HAP-1 (cell line): ENCODE data around the gene DBH.

Experiments used
- DNase-seq, 2 experiments: peaks; one replicate each; pipeline ENCODE4 v3.0.0-alpha.2; 2016 to 2020; ENCODE audit warnings: low spot score in 2 of 2
- H3K27me3 ChIP-seq: fragments of 250-450 bp; sonication (Bioruptor Pico); 2 replicates; pipeline ENCODE4 v1.5.1; 2020; ENCODE audit warnings: low read depth, mild to moderate bottlenecking, moderate library complexity
- H3K36me3 ChIP-seq: fragments of 250-450 bp; sonication (Bioruptor Pico); replicated peaks from 2 replicates; pipeline ENCODE4 v1.5.1; 2020; ENCODE audit warnings: mild to moderate bottlenecking
- H3K4me1 ChIP-seq: fragments of 250-450 bp; sonication (Bioruptor Pico); 2 replicates; pipeline ENCODE4 v1.5.1; 2020; ENCODE audit warnings: mild to moderate bottlenecking
- H3K4me3 ChIP-seq: fragments of 250-450 bp; sonication (Bioruptor Pico); 2 replicates; pipeline ENCODE4 v1.5.1; 2020; ENCODE audit warnings: mild to moderate bottlenecking, moderate library complexity
- H3K9me3 ChIP-seq: fragments of 250-450 bp; sonication (Bioruptor Pico); 2 replicates; pipeline ENCODE4 v1.5.1; 2020; ENCODE audit warnings: mild to moderate bottlenecking, moderate library complexity
- in situ Hi-C: fragments of 300-500 bp; cut with MboI; formaldehyde crosslinking; loops from 3 replicates; pipeline ENCODE4 v1.14.3; 2020; ENCODE audit warnings: low sequenced_read_pairs, inconsistent platforms, mixed read lengths

DBH gene

DNA sequence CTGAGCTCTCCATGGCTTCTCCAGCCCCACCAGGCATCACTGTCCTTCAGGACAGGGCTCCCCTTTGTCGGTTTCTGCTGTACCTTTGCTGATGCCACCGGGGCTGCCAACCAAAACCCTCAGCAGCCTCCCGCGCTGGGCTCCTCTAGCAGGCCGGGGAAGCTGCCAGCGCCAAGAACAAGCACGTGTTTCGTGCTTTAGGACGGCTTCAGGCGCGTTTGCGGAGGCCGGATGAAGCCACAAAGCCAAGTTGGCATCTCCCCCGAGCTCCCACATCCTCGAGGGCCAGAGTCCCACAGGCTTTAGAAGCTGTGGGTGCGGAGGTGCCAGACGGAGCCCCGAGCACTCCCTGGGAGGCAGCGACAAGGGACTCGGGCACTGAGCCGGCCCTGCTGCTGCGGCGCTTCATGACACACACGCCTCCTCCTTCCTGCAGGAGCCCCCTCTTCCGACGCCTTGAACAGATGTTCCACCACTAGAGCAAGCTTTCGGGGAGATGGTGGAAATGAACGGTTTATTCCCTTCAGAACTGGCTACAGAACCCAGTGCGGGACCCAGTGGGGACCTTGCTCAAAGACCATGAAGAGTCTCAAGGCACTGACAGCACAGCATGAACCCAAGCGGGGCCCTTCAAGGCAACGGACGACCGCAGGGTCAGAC, 65.3 kb downstream of the DBH start:
- no peak for DNase-seq
- Histone ChIP-seq H3K27me3 (peaks cover 35% of the 10 kb centered on the region), H3K36me3 (no peaks in the 10 kb centered on the region), H3K9me3 (no peaks in the 10 kb centered on the region), H3K4me3 (no peak overlapping the region), H3K4me1 (no peaks in the 10 kb centered on the region)
- in situ Hi-C loops: no loop called here

DNA sequence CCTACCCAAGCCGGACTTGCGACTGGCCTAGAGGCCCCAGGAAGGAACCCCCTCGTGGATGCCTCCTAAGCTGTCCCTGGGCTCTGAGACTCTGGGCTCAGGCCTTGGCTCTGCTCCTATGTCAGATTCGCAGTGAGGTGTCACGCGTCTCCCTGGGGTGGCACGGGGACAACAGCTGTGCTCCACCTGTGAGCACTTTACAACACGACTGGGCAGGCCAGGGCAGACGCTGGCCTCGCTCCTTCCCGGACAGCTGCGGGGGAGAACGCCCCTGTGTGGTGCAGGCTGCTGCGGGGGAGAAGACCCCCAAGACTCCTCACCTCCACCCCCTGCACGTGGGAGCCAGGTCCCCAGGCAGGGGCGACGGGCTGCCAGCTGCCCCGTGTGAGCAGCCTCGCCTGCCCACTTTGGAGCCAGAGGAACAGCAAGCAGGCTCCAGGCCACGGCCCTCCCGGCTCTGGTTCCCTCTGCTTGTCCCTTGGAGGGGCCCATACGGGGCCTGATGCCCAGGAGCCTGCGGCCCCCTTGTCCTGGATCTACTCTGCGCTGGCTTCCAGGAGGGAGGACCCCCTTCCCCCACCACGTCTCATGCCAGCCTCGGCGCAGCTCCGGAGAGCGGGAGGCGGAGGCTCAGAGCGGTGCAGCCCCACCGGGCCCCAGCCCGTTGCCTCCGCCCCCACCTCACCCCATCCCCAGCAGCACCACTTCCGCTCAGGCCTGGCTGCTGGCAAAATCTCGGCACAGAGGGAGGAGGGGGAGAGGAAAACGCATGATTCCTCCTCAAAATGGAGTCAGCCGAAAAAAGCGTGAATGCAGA, 66.0 kb downstream of the DBH start:
- no peak for DNase-seq

DNA sequence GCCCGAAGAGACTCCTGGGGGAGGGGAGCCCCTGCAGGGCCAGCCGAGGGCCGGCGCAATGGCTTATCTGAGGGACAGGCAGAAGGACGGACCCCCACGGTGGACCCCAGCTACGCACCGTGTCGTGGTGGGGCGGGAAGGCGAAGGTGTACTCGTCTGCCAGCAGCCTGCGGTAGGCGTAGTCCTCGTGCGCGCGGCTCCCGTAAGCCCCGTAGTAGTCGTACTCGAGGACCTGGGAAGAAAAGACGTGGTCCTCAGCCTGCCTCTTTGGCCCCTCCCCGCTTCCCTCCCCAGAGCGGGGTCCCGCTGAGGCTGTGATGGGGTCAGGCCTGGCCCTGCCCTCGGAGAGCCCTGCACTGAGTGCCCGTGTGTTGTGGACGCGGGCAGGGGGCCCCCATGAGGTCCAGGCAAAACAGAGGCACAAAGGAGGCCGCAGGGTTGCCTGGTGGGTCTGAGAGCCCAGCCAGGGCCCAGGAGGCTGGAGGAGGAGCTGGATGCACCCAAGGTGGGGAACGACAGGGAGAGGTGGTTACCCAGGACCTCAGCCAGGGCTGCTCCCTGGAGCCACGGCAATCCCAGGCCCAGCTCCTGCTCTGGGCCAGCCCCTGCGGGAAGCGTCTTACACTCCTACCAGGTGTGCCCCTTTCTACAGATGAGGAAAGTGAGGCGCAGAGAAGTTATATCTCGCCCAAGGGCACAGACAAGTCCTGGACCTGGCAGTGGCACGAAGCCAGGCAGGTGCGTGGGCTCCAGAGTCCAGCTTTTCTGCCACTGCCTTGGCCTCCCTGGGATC, 66.8 kb downstream of the DBH start:
- H3K27me3 ChIP-seq: peaks cover 30% of the 10 kb centered on the region

More for the DNA sequence above, 66.0 kb downstream of the DBH start:
- Histone ChIP-seq H3K27me3 (peaks cover 31% of the 10 kb centered on the region), H3K4me3 (no peak overlapping the region), H3K4me1 (no peaks in the 10 kb centered on the region), H3K36me3 (no peaks in the 10 kb centered on the region), H3K9me3 (no peaks in the 10 kb centered on the region)
- in situ Hi-C loops: no loop called here

DNA sequence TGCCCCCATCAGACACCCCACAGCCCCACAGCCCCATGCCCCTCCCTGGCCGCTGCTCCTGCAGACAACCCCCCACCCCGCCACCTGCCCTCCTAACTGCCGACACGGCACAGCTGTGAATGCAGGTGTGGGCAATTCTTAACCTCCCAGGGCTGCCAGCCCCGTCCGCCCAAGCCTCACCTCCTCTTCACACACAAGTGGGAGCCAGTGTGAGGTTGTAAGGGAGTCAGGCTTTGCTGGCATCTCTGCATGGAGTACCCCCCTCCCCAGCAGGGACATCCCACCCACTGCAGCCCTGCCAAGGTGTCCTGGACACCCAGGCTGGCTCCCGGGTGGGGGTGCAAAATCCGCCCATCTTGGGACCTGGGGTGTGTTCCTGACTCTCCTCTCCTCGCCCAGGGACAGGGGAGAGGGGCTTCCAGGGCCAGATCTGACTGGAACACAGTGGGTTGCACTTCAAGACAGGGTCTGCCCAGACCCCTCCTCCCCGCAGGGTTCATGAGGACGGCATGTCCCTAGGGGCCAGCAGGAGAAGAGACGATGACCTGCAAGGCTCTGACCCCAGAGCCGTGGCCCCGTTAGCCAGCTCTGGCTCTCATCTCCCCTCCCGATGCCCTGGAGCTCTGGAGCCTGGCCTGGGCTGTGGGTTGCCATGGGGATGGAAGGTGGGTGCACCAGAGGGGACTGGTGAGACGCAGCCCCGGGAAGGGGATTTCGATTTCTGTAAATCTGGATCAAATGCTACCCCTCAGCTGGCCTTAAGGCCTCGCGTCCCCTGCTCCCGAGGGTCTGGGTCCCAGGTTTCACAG, 67.6 kb downstream of the DBH start:
- DNase-seq: no peak
- peaks cover 30% of the 10 kb centered on the region for H3K27me3 ChIP-seq
- H3K4me1 ChIP-seq: no peaks in the 10 kb centered on the region
- H3K9me3 ChIP-seq: no peaks in the 10 kb centered on the region
- H3K4me3 ChIP-seq: no peak overlapping the region
- in situ Hi-C loops: no loop called here
- H3K36me3 ChIP-seq: no peaks in the 10 kb centered on the region

More for the DNA sequence above, 66.8 kb downstream of the DBH start:
- DNase-seq: no peak
- H3K4me1 ChIP-seq: no peaks in the 10 kb centered on the region
- H3K36me3 ChIP-seq: no peaks in the 10 kb centered on the region
- H3K9me3 ChIP-seq: no peaks in the 10 kb centered on the region
- in situ Hi-C loops: no loop called here
- H3K4me3 ChIP-seq: no peak overlapping the region

DNA sequence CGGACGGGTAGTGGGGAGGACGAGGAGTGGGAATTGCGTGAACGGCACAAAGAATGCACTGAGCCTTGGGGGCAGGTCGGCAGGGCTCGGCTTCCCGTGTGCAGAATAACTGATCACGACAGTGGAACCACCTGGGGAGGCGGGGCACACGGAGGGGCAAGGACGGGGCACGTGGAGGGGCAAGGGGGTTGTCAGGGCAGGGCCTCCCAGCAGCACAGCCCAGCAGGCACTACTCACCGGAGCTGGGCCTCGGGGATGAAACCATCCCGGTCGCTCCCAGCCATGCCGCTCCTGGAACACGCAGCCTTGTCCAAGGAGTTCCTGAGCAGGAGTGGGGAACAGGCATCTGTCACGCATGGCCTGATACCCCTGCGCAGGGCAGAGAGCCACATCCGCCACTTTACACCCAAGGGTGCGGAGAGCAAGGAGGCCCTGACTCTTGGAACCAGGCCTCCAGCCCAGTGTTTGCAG, 68.6 kb downstream of the DBH start:
- peaks cover 30% of the 10 kb centered on the region for H3K27me3 ChIP-seq
- DNase-seq: no peak
- H3K4me3 ChIP-seq: no peak overlapping the region
- in situ Hi-C loops: no loop called here
- H3K9me3 ChIP-seq: no peaks in the 10 kb centered on the region
- no peaks in the 10 kb centered on the region for H3K36me3 ChIP-seq
- H3K4me1 ChIP-seq: no peaks in the 10 kb centered on the region

DNA sequence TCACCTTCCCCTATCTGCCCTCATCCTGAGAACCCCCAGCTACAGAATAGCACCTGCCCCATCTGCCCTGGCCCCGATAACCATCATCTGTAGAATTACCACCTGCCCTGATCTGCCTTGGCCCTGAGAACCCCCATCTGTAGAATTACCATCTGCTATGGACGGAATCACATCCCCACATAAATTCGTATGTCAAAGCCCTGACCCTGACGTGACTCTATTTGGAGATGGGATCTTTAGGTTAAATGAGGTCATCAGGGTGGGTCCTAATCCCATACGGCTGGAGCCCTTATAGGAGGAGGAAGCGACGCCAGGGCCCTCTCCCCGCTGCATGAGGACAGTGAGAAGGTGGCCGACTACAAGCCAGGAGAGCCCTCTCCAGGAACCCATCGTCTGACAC, 69.4 kb downstream of the DBH start:
- no peaks in the 10 kb centered on the region for H3K9me3 ChIP-seq
- no peaks in the 10 kb centered on the region for H3K4me1 ChIP-seq
- DNase-seq: no peak
- no peak overlapping the region for H3K4me3 ChIP-seq
- H3K36me3 ChIP-seq: no peaks in the 10 kb centered on the region
- peaks cover 27% of the 10 kb centered on the region for H3K27me3 ChIP-seq
- in situ Hi-C loops: no loop called here

DNA sequence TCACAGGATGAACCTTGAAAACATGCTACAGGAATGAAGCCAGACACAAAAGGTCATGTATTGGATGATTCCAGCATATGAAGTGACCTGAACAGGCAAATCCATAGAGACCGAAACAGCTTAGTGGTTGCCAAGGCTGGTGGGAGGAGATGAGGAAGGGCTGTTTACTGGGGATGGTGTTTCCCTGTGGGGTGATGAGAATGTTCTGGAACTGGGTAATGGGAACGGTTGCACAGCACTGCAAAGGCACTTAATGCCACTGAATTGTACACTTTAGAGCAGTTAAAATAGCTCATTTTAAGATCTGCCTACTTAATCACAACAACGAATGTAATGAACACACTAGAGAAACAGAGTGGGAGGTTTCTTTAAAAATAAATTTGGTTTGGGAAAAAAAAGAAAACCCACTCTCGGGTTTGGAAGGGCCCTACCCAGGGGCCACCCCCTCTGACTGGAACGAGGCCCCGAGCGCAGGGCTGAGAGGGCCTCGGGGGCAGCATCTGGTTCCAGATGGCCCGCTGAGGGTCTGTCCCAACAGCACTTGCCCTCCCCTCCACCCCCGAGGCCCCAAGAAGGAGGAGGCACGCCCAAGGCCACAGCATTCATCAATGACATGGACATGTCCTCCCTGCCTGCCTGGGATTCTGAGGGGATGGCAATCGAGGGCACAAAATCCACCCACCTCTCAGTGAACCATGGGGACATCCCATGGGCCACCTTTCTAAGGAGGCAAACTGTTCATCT, 70.3 kb downstream of the DBH start:
- DNase-seq: no peak
- Histone ChIP-seq H3K4me1 (no peaks in the 10 kb centered on the region), H3K4me3 (no peak overlapping the region), H3K9me3 (no peaks in the 10 kb centered on the region), H3K36me3 (no peaks in the 10 kb centered on the region), H3K27me3 (peaks cover 19% of the 10 kb centered on the region)
- in situ Hi-C loops: no loop called here

DNA sequence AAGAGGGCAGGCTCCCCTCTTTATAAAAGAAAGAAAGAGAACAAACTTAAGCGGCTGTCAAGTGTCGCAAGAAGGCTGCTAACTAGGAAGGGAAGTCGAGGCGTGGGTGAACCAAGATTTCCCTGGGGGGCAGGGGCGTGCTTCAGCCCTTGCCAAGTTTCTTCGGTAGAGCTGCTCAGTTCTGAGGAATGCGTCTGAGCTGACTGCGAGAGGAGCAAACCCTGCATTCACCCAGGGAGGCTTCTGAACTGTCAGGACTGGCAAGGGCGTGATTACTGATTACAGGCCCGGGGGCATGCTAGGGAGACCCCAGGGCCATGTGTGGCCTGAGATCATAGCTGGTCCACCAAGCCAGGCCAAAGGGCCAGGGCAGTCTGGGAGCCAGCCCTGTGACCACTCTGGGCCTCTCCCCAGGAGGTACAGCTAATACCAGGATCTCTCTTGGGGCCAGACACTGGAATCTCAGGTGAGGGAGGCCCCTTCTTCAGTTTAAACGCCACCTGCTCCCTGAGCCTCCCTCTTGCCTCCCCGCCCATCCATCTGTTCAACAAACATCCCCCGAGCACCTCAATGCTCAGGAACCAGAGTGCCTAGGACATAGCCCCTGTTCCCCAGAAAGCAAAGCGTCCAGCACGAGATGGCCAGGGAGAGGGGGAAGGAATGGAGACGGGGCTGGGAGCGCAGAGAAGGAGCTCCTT, 71.1 kb downstream of the DBH start:
- no peak for DNase-seq
- Histone ChIP-seq H3K36me3 (no peaks in the 10 kb centered on the region), H3K4me3 (no peak overlapping the region), H3K4me1 (no peaks in the 10 kb centered on the region), H3K9me3 (no peaks in the 10 kb centered on the region), H3K27me3 (peaks cover 17% of the 10 kb centered on the region)
- in situ Hi-C loops: no loop called here

DNA sequence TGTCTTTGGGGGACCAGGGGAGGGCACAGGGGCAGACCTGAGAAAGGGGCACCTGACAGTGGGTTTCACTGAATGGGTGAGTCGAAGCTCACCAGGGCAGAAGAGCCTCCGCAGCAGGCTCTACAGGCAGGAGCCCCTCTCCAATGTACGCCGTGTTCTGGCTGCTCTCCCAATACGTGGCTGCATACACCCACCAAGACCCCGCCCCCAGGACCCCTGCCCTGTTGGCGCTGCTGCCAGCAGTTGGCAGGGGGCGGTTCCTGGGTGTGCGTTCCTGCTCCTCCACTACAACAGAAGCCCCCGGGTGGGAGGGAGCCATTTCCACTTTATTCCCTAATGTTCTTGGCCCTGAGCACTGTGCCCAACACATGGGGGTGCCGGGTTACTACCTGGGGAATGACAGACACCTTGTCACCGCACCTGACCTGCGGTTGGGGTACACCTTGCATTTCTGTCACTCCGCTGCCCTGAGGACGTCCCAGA, 71.6 kb downstream of the DBH start:
- Histone ChIP-seq H3K4me1 (no peaks in the 10 kb centered on the region), H3K27me3 (peaks cover 17% of the 10 kb centered on the region), H3K9me3 (no peaks in the 10 kb centered on the region), H3K36me3 (no peaks in the 10 kb centered on the region), H3K4me3 (no peak overlapping the region)
- no peak for DNase-seq
- in situ Hi-C loops: no loop called here

DNA sequence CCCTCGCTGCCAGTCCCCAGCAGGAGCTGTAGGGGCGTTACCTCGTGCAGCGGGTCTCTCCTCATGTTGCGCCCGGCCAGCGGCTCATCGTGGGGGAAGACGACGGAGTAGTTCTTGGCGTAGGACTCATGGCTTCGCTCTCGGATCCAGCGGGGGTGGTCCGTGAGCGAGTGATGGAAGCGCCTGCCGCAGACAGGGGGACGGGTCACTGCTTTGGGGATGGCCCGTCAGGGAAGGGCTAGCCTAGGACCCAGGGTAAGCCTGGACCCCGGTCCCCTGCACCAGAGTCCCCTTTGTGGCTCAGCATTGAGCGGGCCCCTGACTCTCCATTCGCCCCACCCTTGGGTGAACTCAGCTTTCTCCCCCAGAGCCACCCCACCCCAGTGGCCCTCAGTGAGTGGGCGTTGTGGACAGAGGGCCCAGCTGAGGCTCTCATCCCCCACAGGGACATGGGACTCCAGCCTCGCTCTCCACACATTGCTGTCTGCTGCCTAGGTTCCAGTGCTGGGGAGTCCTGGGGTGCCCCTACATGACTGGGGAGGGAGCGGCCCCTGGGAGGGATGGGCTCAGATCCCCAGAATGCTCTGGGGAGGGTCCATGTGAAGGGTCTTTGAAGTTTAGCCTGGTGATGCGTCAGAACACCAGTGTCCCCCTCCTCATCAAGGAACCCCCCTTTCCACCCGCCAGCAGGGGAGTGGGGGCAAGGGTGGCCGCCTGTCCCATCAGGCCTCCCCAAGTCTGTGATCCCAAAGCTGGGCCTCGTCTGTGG, 72.3 kb downstream of the DBH start:
- Histone ChIP-seq H3K27me3 (peaks cover 14% of the 10 kb centered on the region), H3K36me3 (no peaks in the 10 kb centered on the region), H3K9me3 (no peaks in the 10 kb centered on the region), H3K4me1 (no peaks in the 10 kb centered on the region), H3K4me3 (no peak overlapping the region)
- DNase-seq: no peak
- in situ Hi-C loops: no loop called here
